Fibroblast of the aortic adventitia (primary cell): ENCODE measurements around the gene RPS6KC1. TPM values are rescaled to one million over a fixed set of nuclear protein-coding genes. Genes with fewer than 3 reads are reported as not detected.
A peak's percentile ranks its signal among the peaks of the same experiment; 100 is the strongest.

Source experiments
- DNase-seq: peaks from one replicate; pipeline ENCODE4 v3.0.0-alpha.2; 2010; ENCODE audit warnings: low read depth
- H3K4me3 ChIP-seq: 2 replicates; pipeline ENCODE4 v1.5.1; 2011; ENCODE audit warnings: low read depth, mild to moderate bottlenecking, control low read depth, low read length, moderate library complexity
- total RNA-seq: library from RNA; depleted of rRNA; stranded (reverse); fragments of >200 nt; gene quantifications from 2 replicates; pipeline ENCODE4 v1.2.3, GENCODE V29; 2012; ENCODE audit warnings: low replicate concordance
- TF ChIP-seq, protein P1 (sequence below): IDR thresholded peaks from 2 replicates; pipeline ENCODE4 v1.5.1; 2011; ENCODE audit warnings: mild to moderate bottlenecking, low read length, control low read depth, inconsistent platforms; ENCODE audit not compliant: insufficient read depth

The RPS6KC1 gene, protein sequence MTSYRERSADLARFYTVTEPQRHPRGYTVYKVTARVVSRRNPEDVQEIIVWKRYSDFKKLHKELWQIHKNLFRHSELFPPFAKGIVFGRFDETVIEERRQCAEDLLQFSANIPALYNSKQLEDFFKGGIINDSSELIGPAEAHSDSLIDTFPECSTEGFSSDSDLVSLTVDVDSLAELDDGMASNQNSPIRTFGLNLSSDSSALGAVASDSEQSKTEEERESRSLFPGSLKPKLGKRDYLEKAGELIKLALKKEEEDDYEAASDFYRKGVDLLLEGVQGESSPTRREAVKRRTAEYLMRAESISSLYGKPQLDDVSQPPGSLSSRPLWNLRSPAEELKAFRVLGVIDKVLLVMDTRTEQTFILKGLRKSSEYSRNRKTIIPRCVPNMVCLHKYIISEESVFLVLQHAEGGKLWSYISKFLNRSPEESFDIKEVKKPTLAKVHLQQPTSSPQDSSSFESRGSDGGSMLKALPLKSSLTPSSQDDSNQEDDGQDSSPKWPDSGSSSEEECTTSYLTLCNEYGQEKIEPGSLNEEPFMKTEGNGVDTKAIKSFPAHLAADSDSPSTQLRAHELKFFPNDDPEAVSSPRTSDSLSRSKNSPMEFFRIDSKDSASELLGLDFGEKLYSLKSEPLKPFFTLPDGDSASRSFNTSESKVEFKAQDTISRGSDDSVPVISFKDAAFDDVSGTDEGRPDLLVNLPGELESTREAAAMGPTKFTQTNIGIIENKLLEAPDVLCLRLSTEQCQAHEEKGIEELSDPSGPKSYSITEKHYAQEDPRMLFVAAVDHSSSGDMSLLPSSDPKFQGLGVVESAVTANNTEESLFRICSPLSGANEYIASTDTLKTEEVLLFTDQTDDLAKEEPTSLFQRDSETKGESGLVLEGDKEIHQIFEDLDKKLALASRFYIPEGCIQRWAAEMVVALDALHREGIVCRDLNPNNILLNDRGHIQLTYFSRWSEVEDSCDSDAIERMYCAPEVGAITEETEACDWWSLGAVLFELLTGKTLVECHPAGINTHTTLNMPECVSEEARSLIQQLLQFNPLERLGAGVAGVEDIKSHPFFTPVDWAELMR
- 29.7 and 70.3 TPM in 2 replicates for total RNA-seq

DNA sequence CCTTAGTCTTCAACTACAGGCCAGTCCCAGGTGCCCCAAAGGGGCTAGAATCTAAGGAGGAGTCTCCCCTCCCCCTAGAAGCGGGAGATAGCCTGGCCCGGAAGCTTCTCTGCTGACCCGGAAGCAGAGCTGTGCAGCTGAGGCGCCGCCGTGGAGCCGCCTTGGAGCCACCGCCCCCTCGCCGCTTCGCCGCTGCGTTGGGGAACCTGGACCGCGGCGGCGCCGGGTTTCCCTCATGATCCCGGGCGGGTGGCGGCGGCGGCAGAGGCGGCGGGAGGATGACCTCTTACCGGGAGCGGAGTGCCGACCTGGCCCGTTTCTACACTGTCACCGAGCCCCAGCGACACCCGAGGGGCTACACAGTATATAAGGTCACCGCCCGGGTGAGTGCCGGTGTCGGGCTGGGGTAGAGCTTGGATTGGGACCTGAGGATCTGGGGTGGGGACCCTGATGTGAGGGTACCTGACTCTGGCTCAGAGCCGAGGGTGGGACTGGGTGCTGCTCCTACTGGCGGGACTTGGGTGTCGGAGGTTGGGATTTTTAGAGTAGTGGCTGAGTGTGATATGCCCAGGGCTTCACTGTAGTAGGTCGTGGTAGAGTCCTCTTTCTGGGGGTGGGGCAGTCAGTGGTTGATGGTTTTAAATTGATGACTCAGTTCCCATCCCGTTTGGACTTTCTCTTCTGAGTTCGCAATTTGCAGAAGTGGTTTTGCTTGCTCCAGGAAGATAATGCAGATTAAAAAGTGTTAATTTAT, at the start of gene RPS6KC1:
RPS6KC1 (plus strand) TSS at position 115 of the 754 bp plus-strand sequence; CDS start at position 279, 164 bp downstream.
- DNase-seq, result peak; percentile 74
- TF ChIP-seq, protein P1, sequence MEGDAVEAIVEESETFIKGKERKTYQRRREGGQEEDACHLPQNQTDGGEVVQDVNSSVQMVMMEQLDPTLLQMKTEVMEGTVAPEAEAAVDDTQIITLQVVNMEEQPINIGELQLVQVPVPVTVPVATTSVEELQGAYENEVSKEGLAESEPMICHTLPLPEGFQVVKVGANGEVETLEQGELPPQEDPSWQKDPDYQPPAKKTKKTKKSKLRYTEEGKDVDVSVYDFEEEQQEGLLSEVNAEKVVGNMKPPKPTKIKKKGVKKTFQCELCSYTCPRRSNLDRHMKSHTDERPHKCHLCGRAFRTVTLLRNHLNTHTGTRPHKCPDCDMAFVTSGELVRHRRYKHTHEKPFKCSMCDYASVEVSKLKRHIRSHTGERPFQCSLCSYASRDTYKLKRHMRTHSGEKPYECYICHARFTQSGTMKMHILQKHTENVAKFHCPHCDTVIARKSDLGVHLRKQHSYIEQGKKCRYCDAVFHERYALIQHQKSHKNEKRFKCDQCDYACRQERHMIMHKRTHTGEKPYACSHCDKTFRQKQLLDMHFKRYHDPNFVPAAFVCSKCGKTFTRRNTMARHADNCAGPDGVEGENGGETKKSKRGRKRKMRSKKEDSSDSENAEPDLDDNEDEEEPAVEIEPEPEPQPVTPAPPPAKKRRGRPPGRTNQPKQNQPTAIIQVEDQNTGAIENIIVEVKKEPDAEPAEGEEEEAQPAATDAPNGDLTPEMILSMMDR, result peak; percentile 16
- H3K4me3 ChIP-seq, result peak within 1 kb of the TSS; percentile 96

DNA sequence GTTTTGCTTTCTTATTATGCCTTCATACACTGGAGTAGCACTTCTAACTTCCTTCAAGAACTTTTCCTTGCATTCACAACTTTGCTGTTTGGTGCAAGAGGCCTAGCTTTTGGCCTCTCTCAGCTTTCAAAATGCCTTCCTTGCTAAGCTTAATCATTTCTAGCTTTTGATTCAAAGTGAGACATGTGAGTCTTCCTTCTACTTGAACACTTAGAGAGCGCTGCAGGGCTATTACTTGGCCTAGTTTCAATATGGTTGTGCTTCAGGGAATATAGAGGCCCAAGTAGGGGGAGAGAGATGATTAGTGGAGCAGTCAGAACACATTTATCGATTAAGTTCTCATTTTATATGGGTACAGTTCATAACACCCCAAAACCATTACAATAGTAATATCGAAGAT, 47.8 kb upstream of the RPS6KC1 start:
- no peak for DNase-seq
- TF ChIP-seq, protein P1, result no peak
- H3K4me3 ChIP-seq, result no peak overlapping the region

DNA sequence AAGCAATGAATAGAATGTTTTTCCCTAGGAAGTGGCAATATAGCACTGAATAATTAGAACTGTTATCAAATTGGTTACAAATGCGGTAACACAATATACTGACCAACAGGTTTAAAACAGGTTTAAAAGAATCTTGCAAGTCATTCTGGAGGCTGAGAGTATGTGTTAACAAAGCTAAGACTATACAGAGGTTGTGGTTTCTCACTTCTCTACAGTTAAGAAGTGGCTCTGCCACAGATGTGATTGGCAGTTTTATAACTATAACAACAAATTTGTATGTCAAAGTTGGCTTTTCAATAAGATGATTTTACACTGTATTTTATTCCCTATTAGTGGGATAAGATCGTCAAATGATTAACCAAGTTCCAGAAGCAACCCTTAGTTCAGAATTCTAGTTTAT, 42.5 kb upstream of the RPS6KC1 start:
- TF ChIP-seq, protein P1, result no peak
- no peak overlapping the region for H3K4me3 ChIP-seq
- no peak for DNase-seq

DNA sequence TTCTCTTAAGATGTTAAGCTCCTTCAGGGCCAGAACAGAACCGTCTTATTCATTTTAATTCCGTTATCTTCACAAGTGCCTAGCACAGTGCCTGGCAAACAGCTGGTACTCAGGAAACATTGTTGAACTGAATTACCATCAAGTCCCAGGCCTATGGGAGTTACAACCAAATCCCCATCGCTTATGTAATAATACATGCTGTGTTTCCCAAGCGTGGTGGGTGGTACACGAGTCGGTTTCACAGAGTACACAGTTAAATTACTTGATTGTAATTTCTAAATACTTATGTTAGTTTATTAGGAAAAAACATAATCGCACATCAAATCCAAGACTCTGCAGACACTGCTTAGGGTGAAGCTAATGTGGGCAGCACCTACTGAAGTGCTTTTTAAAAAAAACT, 36.4 kb upstream of the RPS6KC1 start:
- peak overlapping the region; percentile 92 for H3K4me3 ChIP-seq
- TF ChIP-seq, protein P1, result no peak
- peak; percentile 33 for DNase-seq

DNA sequence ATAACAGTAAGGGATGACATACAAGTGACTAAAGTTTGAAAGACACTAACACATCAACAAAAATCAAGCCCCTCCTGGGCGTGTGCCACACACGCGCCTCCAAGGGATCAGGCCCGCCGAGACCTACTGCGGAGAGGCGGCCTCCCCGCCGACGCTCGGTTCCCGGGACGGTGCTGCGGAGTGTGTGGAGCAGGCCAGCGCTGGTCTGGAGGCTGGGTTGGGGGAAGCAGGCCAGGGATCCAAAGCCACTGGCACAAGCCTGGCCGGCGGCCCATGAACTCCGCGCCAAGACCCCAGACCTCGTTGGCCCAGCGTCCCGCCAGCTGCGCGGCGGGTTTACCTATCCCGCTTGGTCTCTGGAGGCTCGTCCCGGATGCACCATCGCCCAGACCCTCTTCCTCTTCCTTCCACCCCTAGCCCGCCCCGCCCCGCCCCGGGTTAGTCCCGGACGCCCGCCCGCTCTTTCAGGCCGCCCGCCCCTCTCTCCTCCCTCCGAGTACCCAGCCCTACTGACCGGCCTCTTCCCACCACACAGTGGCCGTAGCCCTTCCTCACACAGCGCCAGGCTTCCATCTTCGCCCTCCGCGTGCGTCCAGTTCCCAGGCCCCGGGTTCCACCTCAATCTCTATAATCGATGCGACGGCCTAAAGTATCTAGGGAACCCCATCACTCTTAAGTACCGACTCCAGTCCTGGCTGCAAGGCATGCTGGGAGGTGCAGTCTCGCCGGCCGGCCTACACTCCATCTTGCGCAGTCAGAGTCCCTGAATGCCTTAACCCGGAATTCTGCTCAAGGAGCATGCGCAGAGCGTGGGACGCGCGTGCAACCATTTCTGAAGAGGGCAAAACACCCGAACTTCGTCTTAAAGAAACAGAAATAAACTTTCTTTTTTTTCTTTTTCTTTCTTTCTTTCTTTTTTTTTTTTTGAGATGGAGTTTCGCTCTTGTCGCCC, 35.7 kb upstream of the RPS6KC1 start, which contains the start of gene ANGEL2:
ANGEL2 (minus strand) TSS at position 769 of the 952 bp plus-strand sequence; CDS start at position 573, 196 bp downstream.
- DNase-seq, result peak; percentile 98
- TF ChIP-seq, protein P1, result no peak
- peak within 1 kb of the TSS; percentile 92 for H3K4me3 ChIP-seq
